Glomerular visceral epithelial cell (primary cell): Measurements from ENCODE around the gene CCNF.
"Not testable (repeated sequence)": the region's sequence is repeated elsewhere in the genome, so short reads cannot be mapped to it uniquely, and the experiment has no call there.

Experiments used
- DNase-seq: peaks from one replicate; pipeline ENCODE4 v3.0.0-alpha.2; 2016; ENCODE audit errors: extremely low spot score

The CCNF gene, protein sequence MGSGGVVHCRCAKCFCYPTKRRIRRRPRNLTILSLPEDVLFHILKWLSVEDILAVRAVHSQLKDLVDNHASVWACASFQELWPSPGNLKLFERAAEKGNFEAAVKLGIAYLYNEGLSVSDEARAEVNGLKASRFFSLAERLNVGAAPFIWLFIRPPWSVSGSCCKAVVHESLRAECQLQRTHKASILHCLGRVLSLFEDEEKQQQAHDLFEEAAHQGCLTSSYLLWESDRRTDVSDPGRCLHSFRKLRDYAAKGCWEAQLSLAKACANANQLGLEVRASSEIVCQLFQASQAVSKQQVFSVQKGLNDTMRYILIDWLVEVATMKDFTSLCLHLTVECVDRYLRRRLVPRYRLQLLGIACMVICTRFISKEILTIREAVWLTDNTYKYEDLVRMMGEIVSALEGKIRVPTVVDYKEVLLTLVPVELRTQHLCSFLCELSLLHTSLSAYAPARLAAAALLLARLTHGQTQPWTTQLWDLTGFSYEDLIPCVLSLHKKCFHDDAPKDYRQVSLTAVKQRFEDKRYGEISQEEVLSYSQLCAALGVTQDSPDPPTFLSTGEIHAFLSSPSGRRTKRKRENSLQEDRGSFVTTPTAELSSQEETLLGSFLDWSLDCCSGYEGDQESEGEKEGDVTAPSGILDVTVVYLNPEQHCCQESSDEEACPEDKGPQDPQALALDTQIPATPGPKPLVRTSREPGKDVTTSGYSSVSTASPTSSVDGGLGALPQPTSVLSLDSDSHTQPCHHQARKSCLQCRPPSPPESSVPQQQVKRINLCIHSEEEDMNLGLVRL

DNA sequence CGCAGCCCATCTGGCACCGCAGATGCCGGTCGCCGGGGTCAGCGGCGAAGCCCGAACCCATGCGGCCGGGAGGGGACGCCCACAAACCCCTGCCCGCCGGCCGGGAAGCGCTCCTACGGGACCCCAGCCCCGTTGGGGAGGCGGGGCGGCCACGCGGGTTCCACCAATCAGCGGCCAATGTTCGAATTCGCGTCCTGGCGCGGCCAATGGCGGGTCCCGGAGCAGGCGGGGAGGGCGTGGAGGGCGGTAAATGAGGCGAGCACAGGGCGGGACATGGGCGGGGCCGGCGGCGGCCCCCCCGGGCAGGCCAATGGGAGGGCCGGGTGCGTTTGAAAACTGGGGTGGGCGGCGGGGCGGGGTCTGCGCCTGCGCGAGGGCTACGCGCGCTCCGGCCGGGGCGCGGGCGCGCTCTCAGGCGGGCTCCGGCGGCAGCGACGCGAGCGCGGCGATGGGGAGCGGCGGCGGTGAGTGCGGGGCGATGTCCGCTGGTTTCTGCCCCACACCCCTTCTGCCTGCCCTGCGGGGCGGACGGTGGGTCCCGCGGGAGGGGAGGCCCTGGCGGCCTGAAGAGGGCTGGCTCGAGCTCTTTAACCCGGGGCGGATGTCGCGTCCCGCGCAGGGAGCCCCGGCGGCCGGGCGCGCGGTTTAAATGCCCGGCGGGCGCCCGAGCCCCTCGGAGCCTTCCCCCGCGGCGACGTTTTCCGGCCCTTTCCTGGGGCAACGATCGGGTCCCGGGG, at the start of gene CCNF:
Gene CCNF (plus strand): TSS at position 414 of the 737 bp plus-strand sequence. CDS start 35 bp downstream, at position 449.
- peak; percentile 96 for DNase-seq

DNA sequence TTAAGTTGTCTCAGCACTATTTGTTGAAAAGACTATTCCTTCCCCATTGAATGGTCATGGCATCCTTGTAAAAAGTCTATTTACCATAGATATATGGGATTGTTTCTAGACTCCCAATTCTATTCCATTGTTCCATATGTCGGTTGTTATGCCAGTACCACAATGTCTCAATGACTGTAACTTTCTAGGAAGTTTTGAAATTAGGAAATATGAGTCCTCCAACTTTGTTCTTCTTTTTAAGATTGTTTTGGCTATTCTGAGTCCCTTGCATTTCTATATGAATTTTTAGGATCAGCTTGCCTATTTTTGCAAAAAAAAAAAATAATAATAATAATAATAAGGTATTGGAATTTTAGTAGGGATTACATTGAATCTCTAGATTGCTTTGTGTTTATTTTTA, 45.7 kb upstream of the CCNF start:
- no peak for DNase-seq

DNA sequence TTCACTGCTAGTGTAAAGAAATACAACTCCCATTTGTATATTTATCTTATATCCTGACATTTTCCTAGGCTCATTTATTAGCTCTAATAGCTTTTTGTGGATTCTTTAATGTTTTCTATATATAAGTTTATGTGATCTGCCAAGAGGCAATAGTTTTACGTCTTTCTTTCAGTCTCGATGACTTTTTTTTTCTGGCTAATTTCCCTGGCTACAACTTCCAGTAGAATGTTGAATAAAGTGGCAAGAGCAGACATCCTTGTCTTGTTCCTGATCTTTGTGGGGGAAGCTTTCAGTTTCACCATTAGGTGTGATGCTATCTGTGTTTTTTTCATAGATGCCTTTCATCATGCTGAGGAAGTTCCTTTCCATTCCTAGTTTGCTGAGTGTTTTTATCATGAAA, 44.8 kb upstream of the CCNF start:
- DNase-seq, result no peak

DNA sequence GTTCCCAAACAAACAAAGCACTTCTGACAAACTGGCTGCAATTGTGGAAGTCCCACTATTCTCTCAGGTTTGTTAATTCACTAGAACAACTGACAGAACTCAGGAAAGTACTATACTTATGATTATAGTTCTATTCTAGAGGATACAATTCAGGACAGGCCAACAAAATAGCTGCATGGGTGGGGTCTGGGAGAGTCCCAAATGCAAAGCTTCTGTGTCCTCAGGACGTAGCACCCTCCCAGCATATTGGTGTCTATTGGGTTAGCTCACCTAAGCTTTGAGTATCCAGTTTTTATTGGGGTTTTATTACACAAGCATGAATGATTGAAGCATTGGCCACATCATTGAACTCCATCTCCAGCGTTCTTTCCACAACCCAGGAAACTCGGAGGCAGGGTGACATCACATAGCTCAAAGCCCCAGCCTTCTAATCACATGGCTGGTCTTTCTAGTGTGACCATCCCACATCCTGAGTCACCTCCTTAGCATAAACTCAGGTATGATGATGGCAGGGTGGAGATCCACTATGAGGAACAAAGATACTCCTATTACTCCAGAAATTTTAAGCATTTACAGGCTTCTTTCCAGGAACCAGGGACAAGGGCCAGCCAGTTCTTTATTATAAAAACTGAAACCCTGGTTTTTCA, 43.9 kb upstream of the CCNF start:
- DNase-seq, result peak; percentile 9

DNA sequence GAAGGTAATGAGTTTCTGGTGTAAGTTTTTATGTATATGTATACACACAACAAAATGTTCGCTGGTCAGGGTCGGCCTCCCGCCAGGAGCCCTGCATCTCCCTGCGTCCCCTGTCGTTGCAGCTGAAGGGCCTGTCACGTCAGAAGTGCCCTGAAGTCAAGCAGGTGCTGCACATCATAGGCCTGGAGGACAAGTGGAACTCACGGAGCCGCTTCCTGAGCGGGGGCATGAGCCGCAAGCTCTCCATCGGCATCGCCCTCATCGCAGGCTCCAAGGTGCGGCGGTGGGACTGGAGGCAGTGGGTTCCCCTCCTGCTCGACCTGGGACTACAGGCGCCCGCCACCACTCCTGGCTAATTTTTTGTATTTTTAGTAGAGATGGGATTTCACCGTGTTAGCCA, 43.3 kb upstream of the CCNF start:
- not testable (repeated sequence) for DNase-seq

DNA sequence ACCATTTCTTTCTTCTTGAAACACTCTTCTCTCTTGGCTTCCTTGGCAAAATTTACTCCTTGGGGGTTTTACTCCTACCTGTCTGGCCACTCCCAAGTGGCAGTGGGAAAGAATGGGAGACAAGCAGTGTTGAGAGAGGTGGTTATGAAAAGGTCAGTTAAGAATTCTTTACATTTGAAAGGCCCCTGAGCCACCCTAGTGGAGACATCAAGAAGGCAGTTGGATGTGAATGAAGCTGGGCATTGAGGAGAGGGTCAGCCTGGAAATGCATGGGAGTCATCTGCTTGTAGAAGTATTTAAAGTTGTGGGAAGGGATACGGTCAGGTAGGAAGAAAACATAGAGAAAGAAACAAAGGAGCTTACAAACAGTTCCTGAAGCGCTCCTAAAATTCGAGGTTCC, 42.3 kb upstream of the CCNF start:
- no peak for DNase-seq

DNA sequence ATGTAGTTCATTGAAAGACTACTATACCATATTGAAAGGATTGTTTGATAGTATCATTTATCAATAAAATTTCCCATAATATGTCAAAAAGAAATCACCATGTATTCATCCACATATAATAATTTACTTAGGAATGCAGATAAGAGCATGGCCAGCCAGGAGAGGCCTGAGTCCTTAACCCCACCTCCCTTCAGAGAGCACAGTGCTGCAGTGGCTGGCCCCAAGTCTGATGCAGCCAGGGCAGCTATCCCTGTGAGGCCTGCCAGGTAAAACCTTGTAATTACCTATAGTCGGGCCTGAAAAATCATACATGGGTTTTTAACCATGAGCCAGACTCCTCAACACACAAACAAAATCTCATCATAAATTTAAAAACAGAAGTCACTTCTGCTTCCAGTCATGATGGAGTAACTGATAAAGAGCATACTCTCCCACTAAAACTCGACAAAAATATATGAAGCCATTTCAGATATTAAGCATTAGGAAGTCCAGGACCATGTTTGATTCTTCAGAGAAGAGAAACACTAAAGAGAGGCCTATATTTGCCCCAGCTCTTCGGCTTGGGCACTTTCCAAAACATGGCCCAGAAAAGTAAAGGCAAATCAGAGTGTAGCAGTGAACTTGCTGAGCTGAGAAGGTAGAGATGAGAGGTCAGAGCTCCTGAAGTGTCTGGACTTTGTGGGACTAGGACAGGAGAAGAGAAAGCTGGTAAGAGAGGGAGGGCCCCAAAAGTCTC, 40.9 kb upstream of the CCNF start:
- DNase-seq, result no peak

DNA sequence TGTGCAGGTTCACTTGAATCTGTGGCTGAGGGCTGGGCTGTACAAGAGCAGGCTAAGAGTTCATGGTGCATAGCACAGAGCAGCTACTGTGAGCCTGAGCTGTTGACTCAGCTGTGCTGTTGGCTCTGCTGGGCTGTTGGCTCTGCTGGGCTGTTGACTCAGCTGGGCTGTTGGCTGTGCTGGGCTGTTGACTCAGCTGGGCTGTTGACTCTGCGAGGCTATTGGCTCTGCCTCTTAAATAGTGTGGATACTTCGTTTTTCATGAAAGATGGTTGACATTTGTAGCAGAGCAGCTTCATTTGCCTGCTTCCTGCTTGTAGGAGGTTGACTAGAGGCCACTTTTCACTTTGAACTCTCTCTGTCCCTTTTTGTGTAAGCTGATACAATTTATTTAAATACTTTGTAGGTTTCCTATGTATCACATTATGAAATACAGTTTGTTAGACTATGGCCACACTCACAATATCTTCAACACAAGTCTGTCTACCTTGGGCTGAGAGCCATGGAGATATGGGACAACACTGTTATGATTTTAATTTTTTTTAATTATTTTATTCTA, 40.3 kb upstream of the CCNF start:
- DNase-seq, result peak; percentile 2

DNA sequence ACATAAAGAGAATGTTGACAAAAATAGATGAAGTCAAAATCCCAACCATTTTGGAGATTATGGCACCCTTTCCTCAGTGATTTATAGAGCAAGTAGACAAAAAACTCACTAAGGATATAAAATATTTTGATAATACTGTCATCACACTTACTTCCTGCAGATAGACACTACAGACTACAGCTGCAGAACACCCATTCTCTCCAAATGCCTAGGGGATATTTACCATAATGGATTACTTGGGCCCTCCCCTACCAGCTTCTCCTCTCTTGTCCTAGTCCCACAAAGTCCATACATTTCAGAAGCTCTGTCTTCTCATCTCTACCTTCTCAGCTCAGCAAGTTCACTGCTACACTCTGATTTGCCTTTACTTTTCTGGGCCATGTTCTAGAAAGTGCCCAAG, 37.2 kb upstream of the CCNF start:
- no peak for DNase-seq

DNA sequence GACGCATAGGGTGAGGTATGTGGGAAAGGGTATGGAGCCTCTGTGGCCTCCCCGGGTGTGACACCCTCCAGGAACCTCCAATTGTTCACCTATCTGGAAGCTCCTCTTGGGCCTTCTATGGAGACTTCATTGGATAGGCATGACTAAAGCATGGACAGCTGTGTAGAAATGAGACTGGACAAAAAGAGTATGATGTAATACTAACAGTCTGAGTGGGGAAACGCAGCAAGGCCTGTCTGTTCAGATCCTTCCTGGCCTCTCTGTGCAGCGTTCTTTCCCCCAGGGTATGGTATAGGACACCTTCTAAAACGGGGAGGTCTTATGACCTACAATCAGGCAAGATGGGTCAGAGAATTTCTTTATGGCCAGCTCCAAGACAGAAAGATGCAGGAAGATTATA, 30.7 kb upstream of the CCNF start:
- no peak for DNase-seq

DNA sequence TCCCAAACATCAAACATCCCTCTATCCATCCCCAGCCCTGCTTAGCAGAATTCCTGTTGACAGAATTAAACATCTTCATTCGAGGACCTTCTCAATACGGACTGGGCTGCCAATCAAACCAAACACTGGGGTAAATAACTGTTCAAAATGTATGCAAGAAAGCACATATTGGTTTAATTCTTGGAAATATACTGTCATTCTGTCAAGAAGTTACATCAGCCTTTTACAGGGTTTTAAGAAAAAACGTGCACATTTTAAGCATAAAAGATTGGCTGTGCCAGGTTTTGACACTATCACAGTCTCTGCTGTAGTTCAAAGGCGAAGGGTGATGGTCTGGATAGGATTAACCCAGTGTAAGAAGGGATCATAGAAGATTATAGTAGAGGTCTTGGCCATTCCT, 25.1 kb upstream of the CCNF start:
- DNase-seq, result no peak

DNA sequence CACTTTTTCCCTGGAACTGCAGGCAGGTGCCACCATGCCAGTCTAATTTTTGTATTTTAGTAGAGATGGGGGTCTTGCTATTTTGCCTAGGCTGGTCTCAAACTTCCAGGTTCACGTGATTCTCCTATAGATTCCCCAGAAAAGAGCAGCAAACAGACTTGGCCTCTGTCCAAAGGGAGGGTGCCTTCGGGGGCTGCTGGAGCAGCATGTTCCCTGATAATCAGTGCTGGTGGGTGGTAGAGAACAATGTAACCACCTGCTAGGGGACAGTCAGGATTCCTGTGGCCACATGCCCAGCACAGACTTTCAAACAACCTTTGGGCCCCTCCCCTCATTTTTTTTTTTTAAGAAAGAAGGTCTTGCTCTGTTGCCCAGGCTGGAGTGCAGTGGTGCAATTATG, 14.2 kb upstream of the CCNF start:
- DNase-seq, result no peak

DNA sequence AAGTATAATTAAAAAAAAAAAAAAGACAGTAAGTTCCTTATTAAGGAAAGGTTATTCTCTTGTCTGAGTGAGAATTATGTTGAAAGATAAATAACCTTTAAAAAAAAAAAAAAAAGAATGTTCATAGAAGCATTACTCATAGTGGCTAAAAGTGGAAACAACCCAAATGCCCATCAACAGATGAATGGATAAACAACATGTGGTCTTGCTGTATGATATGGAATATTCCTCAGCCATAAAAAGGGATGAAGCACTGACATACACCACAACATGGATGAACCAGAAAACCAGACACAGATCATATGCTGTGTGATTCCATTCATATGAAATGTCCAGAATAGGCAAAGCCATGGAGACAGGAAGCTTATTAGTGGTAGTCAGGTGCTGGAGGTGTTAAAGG, 9.2 kb upstream of the CCNF start:
- DNase-seq, result no peak

DNA sequence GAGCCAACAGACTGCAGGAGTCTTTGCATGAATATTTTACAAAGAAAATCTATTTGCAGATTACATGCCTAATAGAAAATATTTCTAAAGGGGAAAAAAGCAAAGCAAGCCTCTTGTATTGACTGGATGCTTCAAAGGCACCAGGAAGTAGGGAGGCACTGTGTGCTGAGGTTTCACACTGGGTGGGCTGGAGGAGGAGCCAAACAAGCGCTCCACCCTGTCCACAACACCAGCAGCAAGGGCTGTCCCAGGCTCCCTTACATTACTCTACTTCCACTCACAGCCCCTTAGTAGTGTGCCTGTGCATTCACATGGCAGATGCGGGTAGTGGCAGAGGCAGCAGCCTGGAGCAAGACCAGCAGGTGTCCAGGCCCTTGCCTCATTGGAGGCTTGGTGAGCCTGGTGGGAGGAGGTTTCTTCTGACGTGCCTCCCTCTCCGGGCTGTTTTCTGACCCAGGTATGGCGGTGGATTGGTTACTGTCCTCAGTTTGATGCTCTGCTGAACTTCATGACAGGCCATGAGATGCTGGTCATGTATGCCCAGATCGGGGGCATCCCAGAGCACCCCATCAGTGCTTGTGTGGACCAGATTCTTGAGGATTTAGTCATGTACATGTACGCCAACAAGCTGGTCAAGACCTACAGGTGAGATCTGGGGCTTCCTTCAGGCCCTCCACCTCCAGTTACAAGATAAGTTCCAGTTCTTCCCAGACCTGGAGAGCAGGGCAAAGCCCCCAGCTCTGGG, 7.0 kb upstream of the CCNF start:
- no peak for DNase-seq

DNA sequence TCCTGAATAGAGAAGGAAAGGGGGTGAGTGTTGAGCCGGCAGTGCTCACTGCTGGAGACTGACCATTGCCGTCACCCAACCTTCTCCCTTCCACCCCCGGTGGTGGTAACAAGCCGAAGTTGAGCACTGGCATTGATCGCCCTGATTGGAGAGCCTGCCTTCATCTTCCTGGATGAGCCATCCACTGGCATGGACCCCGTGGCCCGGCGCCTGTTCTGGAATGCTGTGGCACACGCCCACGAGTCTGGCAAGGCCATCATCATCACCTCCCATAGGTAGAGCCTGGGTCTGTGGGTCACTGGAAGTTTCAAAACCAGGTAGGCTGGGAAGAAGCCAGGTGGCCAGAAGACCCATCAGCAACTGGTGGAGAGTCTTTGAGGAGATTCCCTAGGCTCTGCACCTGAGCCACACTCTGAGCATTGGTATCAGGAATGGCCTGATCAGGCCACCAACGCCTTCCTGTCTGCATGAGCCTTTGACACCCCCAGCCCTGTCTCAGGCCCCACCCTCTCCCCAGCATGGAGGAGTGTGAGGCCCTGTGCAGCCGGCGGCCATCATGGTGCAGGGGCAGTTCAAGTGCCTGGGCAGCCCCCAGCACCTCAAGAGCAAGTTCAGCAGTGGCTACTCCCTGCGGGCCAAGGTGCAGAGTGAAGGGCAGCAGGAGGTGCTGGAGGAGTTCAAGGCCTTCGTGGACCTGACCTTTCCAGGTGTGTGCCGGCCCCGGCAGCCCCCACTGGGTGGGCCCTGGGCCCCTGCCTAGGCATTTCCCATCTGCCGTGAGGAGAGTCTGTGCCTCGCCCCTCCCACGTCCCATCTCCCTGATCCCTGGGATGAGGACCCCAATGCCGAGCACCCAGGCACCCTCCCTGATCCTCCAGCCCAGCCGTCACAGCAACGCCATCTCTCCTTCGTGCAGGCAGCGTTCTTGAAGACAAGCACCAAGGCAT, 4.9 kb upstream of the CCNF start:
- DNase-seq, result no peak

DNA sequence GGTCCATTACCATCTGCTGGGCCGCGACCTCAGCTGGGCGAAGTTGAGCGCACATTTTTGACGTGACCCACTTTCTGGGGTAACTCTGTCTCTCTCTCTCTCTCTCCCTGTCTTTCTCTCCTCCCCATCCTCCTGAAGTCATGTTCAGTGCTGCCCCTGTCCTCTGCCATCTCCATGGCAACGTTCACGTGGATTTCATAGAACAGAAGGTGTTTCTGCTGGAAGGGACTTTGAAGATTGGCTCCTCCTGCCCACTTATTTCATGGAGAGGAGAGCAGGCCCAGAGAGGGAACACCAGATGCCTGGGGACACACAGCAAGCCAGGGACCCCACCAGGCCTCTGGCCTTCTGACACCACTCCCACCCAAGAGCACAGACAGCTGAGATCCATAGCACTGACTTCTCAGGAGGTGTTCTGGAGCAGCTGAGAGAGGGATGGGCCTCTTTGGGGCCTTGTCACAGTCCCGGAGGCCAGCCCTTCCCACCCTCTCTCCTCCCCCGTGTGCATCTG, 4.2 kb upstream of the CCNF start:
- DNase-seq, result no peak

DNA sequence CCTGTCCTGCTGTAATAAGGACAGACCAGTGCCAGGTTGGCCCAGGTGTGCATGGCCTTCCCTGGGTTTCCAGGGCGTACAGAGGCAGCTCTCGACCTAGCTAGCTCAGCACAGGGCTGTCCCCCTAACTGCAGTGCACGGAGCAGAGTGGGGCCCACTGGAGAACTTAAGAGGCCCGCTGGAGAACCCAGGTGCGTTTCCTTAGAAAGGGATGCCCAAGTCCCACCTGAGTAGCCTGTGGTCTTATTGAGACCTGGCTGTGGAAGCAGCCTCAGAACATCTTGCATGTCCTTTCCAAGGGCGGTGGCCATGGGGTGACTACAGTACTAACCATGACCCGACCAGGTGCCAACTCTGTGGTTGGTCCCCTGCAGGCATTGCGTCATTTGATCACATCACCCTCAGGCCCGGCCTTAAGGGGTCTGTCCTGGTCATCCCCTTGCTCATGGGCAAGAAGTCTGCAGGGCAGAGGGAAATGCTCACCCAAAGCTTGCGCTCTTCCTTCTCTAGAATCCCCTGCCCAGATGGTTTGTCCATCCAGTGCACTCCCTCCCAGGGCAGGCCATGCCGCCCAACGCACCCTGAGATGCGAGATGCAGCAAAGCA, 3.3 kb upstream of the CCNF start:
- DNase-seq, result no peak

DNA sequence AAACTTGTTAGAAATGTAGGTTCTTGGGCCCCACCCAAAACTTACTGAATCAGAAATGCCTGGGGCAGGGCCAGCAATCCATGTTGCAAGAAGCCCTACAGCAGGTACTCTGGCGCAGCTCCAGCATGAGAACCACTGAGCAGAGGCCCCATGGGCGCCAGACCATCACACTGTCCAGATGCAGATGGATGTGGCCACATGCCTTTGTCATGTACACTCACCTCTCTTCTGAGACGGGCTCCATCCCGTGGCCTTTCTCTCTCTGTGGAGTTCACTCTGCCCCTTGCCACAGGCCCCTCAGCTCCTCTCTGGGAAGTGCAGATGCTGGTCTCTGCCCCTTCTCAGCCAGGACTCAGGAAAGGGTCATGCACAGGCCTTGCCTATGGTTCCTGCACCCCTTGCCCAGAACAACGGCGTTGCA, 2.3 kb upstream of the CCNF start:
- peak; percentile 63 for DNase-seq
